Left cardiac atrium (tissue), 4 donors: ENCODE results near the gene LBH. TPM values are rescaled to one million over a fixed set of nuclear protein-coding genes. Genes with fewer than 3 reads are reported as not detected.

Experiments
- ATAC-seq, 2 donors: fragments of 200-7000 bp; cut with Tn5 transposase; one replicate each; pipeline ENCODE4 v1.9.1; 2020; ENCODE audit warnings: mild to moderate bottlenecking in 2 of 2, moderate library complexity in 2 of 2
- DNase-seq: peaks from one replicate; pipeline ENCODE4 v3.0.0-alpha.2; 2020
- intact Hi-C, 2 donors: fragments of 100-400 bp; cut with DNase I; formaldehyde crosslinking; loops; one replicate each; pipeline versions ENCODE4 v1.14.1 to v1.15.1; 2022 to 2023
- total RNA-seq, 2 donors: library from RNA; stranded (reverse); fragmentation: NEBNext Ultra II Directional; extraction: Animal tissue kit (Norgen Biotek cat#: 25700); gene quantifications; one replicate each; pipeline ENCODE4 v1.2.1, GENCODE V29; 2021
- donor health status: DM: no; HTN: yes; CAD: no.
- donor health status: DM: no; HTN: yes; CAD: no; lungs with severe emphysema.
- donor health status: DM: yes; HTN: yes; CAD: no.
- donor health status: Dilated cardiomyopathy.

LBH gene
- total RNA-seq, 2 donors from 2014 or later, result 14.6 to 19.1 TPM

GRCh38 chr2:30209227-30209626 is 22.1 kb upstream of the LBH start:
- DNase-seq, result no peak
- intact Hi-C loops, result loop anchor here in 1 of 2 donors (5.0 kb wide), 1 partner anchor 483 kb away; no protein-coding TSS in a partner anchor
- no peak for ATAC-seq

- DNase-seq, result no peak
- intact Hi-C loops, result no loop called here
- ATAC-seq, result no peak
Observed at GRCh38 chr2:30213326-30213725, 18.0 kb upstream of the LBH start.

GRCh38 chr2:30213907-30214463 is 17.3 kb upstream of the LBH start:
- intact Hi-C loops, result no loop called here
- peak; percentile 26 to 59 for ATAC-seq
- DNase-seq, result no peak

GRCh38 chr2:30216157-30216556 is 15.2 kb upstream of the LBH start:
- intact Hi-C loops, result no loop called here
- DNase-seq (no peak), ATAC-seq (peak in 1 of 2 donors; percentile 59)

GRCh38 chr2:30217644-30218337 is 13.5 kb upstream of the LBH start:
- ATAC-seq (peak in 1 of 2 donors; percentile 74), DNase-seq (peak; percentile 62)
- intact Hi-C loops, result no loop called here

GRCh38 chr2:30218338-30218713 is 13.0 kb upstream of the LBH start:
- ATAC-seq, result no peak
- intact Hi-C loops, result no loop called here
- DNase-seq, result no peak

- no peak for DNase-seq
- intact Hi-C loops, result no loop called here
- no peak for ATAC-seq
Observed at GRCh38 chr2:30218814-30219213, 12.5 kb upstream of the LBH start.

- DNase-seq, result no peak
- intact Hi-C loops, result no loop called here
- ATAC-seq, result no peak
Observed at GRCh38 chr2:30219886-30220875, 11.2 kb upstream of the LBH start.

- DNase-seq (no peak), ATAC-seq (no peak)
- intact Hi-C loops, result no loop called here
Observed at GRCh38 chr2:30221531-30221930, 9.8 kb upstream of the LBH start.

- ATAC-seq (no peak), DNase-seq (no peak)
- intact Hi-C loops, result no loop called here
Observed at GRCh38 chr2:30222031-30222430, 9.3 kb upstream of the LBH start.

GRCh38 chr2:30222636-30223360 is 8.5 kb upstream of the LBH start:
- no peak for DNase-seq

GRCh38 chr2:30223413-30223874 is 7.9 kb upstream of the LBH start:
- intact Hi-C loops, result no loop called here
- no peak for DNase-seq
- ATAC-seq, result no peak

More at GRCh38 chr2:30222636-30223360, 8.5 kb upstream of the LBH start:
- intact Hi-C loops, result no loop called here
- ATAC-seq, result no peak

- DNase-seq (no peak), ATAC-seq (peak in 1 of 2 donors; percentile 25)
- intact Hi-C loops, result no loop called here
Observed at GRCh38 chr2:30224151-30224550, 7.2 kb upstream of the LBH start.

- DNase-seq (no peak), ATAC-seq (peak; percentile 76 to 81)
- intact Hi-C loops, result no loop called here
Observed at GRCh38 chr2:30225131-30225762, 6.1 kb upstream of the LBH start.

GRCh38 chr2:30226144-30227032 is 4.9 kb upstream of the LBH start:
- intact Hi-C loops, result no loop called here
- ATAC-seq, result peak in 1 of 2 donors; percentile 26
- no peak for DNase-seq

GRCh38 chr2:30229596-30229995 is 1.7 kb upstream of the LBH start:
- ATAC-seq, result no peak
- intact Hi-C loops, result no loop called here
- no peak for DNase-seq

- DNase-seq (peak; percentile 47), ATAC-seq (peak; percentile 1 to 27)
- intact Hi-C loops, result loop anchor here in 1 of 2 donors (10.0 kb wide), 2 partner anchors 114 to 214 kb away; partner anchors contain the start of gene LCLAT1
Observed at GRCh38 chr2:30230497-30231211, 680 bp upstream of the LBH start.
